Measurements from ENCODE around the gene RAB3GAP1.

Gene RAB3GAP1

GRCh38 chr2:135005753-135006152 lies 46.3 kb upstream of the RAB3GAP1 start:
- Histone ChIP-seq H3K27ac (ENCODE audit: low read length) (no peak overlapping the region), H2AFZ (ENCODE audit: low read length) (no peak overlapping the region), H3K9me3 (replicated peaks; ENCODE audit: insufficient read depth, low read length) (no peaks in the 10 kb centered on the region), H3K4me3 (ENCODE audit: low read length) (no peak overlapping the region), H3K9ac (ENCODE audit: low read length) (no peak overlapping the region), H3K27me3 (replicated peaks; ENCODE audit: insufficient read depth, low read length) (no peaks in the 10 kb centered on the region), H3K4me1 (ENCODE audit: low read length) (no peaks in the 10 kb centered on the region), H3K4me2 (ENCODE audit: low read depth, low read length) (no peak overlapping the region), H3K79me2 (ENCODE audit: low read length) (no peaks in the 10 kb centered on the region), H3F3A (ENCODE audit: insufficient read depth, low read length) (no peaks in the 10 kb centered on the region), H3K9me2 (replicated peaks; ENCODE audit: insufficient read depth, low read length) (no peaks in the 10 kb centered on the region), H4K20me1 (ENCODE audit: insufficient read depth, low read length) (no peaks in the 10 kb centered on the region), H3K36me3 (replicated peaks; ENCODE audit: insufficient read depth, low read length) (no peaks in the 10 kb centered on the region)
- DNase-seq: no peak
- no peak for TF ChIP-seq CTCF (IDR thresholded peaks at IDR 0.05; ENCODE audit: low read length)
- no peak for TF ChIP-seq EZH2phosphoT487 (IDR thresholded peaks at IDR 0.05; ENCODE audit: low read length)
- no peak for TF ChIP-seq EZH2 (optimal IDR thresholded peaks at IDR 0.05; ENCODE audit: low read depth, low read length)

GRCh38 chr2:135009339-135009738 lies 42.8 kb upstream of the RAB3GAP1 start:
- no peaks in the 10 kb centered on the region for H3K36me3 ChIP-seq (replicated peaks; ENCODE audit: insufficient read depth, low read length)
- no peak for DNase-seq
- no peaks in the 10 kb centered on the region for H3F3A ChIP-seq (ENCODE audit: insufficient read depth, low read length)
- no peaks in the 10 kb centered on the region for H3K4me1 ChIP-seq (ENCODE audit: low read length)
- TF ChIP-seq EZH2 (optimal IDR thresholded peaks at IDR 0.05; ENCODE audit: low read depth, low read length) (no peak), CTCF (IDR thresholded peaks at IDR 0.05; ENCODE audit: low read length) (no peak), EZH2phosphoT487 (IDR thresholded peaks at IDR 0.05; ENCODE audit: low read length) (no peak)
- H2AFZ ChIP-seq (ENCODE audit: low read length): no peak overlapping the region
- no peaks in the 10 kb centered on the region for H3K9me3 ChIP-seq (replicated peaks; ENCODE audit: insufficient read depth, low read length)
- H3K4me2 ChIP-seq (ENCODE audit: low read depth, low read length): no peak overlapping the region
- H3K9ac ChIP-seq (ENCODE audit: low read length): no peak overlapping the region
- H3K4me3 ChIP-seq (ENCODE audit: low read length): no peak overlapping the region
- no peaks in the 10 kb centered on the region for H4K20me1 ChIP-seq (ENCODE audit: insufficient read depth, low read length)
- no peaks in the 10 kb centered on the region for H3K79me2 ChIP-seq (ENCODE audit: low read length)
- no peak overlapping the region for H3K27ac ChIP-seq (ENCODE audit: low read length)
- H3K9me2 ChIP-seq (replicated peaks; ENCODE audit: insufficient read depth, low read length): no peaks in the 10 kb centered on the region
- no peaks in the 10 kb centered on the region for H3K27me3 ChIP-seq (replicated peaks; ENCODE audit: insufficient read depth, low read length)

DNA sequence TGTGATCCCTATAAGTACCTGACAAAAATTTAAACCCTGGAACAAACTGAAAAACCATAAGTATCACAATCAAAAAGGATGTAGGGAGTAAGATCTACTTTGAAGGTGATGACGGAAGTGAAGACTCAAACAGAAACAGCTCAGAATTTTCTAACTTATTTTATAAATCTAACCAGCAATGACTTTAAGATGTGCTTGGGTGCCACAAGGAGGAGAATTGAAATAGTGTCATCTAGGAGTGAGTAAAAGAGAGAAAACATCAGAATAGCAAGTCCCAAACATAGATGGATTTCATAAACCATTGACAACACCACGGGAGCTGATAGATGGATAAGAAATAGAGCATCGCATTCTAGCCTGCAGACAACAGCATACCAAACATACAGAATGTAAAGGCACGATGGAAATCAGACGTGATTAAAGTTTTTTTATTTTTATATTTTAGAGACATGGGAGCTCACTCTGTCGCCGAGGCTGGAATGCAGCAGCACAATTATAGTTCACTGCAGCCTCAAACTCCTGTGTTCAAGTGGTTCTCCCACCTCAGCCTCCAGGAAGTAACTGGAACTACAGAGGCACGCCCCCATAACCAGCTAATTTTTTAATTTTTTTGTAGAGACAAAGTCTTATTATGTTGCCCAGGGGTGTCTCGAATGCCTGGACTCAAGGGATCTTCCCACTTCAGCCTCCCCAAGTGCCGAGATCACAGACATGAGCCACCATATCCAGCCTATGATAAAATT lies 41.7 kb upstream of the RAB3GAP1 start:
- H3K9me3 ChIP-seq (replicated peaks; ENCODE audit: insufficient read depth, low read length): no peaks in the 10 kb centered on the region

More for the DNA sequence above, 41.7 kb upstream of the RAB3GAP1 start:
- H3K4me2 ChIP-seq (ENCODE audit: low read depth, low read length): no peak overlapping the region
- DNase-seq: no peak
- no peaks in the 10 kb centered on the region for H3K36me3 ChIP-seq (replicated peaks; ENCODE audit: insufficient read depth, low read length)
- no peak overlapping the region for H3K9ac ChIP-seq (ENCODE audit: low read length)
- TF ChIP-seq EZH2 (optimal IDR thresholded peaks at IDR 0.05; ENCODE audit: low read depth, low read length) (no peak), EZH2phosphoT487 (IDR thresholded peaks at IDR 0.05; ENCODE audit: low read length) (no peak), CTCF (IDR thresholded peaks at IDR 0.05; ENCODE audit: low read length) (no peak)
- no peaks in the 10 kb centered on the region for H4K20me1 ChIP-seq (ENCODE audit: insufficient read depth, low read length)
- no peaks in the 10 kb centered on the region for H3K9me2 ChIP-seq (replicated peaks; ENCODE audit: insufficient read depth, low read length)
- H3F3A ChIP-seq (ENCODE audit: insufficient read depth, low read length): no peaks in the 10 kb centered on the region
- H2AFZ ChIP-seq (ENCODE audit: low read length): no peak overlapping the region
- H3K4me1 ChIP-seq (ENCODE audit: low read length): no peaks in the 10 kb centered on the region
- no peak overlapping the region for H3K27ac ChIP-seq (ENCODE audit: low read length)
- no peaks in the 10 kb centered on the region for H3K27me3 ChIP-seq (replicated peaks; ENCODE audit: insufficient read depth, low read length)
- no peak overlapping the region for H3K4me3 ChIP-seq (ENCODE audit: low read length)
- H3K79me2 ChIP-seq (ENCODE audit: low read length): no peaks in the 10 kb centered on the region
